IPS-NIHi7 (cell line): ENCODE data around the gene SNX13.

Experiments used
- DNase-seq: peaks from one replicate; pipeline ENCODE4 v3.0.0; 2012; ENCODE audit warnings: mixed read lengths; ENCODE audit errors: extremely low spot score

SNX13 gene

DNA sequence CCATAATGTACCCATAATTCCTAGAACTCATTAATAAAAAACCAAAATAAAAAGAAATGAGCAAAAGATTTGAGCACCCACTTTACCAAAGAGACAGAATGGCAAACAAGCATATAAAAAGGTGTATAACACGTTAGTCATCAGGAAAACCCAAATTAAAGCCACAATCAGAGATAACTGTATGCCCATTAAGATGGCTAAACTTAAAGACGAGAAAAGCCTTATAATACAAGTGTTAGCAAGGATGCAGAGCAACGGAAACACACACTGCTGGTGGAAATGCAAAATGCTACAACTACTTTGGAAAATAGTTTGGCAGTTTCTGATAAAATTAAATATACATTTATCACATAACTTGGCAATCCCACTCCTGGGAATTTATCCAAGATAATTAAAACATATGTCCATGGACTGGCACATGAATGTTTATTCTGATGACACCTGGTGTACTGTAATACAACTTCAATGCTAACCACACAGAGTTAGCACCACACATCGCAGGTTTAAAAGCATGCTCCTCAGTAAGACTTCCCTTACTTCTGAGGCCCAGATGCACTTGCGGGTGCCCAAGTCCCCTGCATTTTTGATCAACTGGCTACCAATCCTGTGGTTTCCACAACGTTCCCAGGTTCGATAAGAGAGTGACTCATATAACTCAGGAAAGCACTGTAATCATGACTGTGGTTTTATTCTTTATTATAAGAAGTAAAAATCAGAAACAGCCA lies 158.6 kb downstream of the SNX13 start:
- DNase-seq, result no peak

DNA sequence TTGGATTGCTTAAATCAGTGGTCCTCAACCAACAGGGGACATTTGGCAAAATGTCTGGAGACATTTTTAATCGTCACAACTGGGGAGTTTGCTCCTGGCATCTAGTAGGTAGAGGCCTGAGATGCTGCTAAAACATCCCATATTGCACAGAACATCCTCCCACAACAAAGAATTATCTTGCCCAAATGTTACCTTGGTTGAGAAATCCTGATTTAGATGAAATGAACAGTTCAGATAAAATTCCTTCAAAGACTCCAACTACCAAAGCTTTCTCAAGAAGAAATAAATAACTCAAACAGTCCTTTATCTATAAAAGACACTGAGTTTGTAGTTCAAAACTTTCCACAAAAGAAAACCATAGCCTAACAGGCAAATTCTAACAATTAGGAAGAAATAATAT lies 160.9 kb downstream of the SNX13 start:
- no peak for DNase-seq

DNA sequence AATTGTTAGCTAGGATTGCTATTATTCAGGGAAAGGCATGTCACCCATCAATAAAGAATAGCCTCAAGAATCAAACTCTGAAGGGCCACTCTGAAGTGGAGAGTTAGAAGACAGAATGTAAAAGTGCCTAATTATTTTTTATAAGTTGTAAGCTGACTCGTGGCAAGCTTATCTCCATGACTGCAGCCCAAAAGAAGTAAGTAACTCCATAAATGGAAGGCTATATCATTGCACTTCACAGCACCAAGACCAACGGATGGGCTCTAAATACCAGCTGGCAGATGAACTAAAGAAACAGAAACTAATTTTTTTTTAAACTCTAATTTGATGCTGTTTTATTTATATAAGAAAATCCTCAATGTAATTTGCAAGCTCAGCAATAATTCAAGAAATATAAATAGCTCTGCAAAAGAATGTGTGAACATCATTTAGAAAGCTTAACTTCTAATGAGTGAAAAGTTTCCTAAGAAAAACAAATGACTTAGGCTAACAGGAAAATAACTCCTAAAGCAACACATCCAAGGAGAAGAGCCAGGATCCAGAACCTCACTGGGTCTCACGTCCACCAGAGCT lies 165.5 kb downstream of the SNX13 start:
- DNase-seq, result no peak

DNA sequence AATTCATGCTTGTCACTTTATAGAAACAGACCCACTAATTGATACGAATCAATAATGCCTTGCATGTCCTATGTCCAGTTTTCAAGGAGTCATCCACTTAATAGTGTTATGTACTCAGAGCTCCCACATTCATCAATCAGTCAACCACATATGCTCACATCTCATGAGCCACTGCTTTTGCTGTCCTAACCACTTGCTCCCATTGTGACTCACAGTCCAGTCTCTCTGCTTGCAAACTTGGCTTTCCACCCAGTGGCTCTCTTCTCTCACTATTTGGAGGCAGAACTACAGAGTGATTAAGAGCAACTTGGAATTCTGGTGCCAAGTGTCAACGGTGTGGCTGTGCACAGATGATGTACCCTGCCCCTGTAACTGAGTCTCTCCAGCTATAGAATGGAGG lies 166.0 kb downstream of the SNX13 start:
- DNase-seq, result no peak

DNA sequence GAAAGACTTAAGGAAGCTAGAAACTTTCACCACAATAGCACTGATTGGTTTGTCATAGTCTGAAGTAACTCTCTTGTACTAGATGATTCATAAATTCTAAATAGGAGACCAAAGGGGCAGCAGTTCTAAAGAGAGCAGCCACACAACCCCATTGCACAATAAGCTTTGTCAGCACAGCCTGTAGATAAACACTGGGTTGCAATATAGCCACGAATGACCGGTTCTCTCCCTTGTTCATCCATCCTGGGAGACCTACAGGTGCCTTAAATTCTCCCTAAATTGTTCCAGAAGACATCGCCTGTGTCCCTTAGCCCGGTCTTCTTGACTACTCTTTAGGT lies 167.0 kb downstream of the SNX13 start:
- no peak for DNase-seq

DNA sequence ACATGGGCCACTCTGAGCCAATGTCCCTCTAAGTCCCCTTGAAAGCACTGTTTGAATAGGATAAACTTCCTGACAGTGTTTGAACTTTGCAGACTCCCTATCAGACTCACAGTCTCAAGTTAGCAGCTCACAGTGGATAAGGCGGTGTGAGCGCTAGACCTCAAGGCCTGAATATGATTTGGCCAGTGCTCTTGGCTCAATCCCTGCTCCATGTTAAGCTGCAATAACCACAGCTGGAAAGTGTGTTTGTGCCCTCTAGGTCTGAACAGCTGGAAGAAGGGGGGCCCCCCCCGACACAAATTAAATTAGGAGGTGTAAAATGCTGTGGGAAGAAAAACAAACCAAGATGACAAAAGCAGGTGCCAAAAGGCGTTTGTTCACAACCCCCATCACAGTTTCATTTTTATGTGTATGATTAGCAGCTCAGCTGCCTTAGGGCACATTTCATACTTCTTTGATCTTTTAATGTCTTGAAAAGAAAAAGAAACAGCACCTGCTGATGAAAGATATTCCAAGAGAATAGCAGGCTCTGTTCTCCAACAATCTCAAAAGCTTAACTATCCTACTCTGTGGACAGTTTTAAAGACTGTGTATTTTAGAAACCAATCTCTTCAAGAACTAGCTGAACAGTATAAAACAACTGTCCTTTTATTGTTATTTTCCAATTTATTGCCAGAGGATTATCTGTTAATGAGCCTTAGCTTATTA lies 167.6 kb downstream of the SNX13 start:
- peak; percentile 26 for DNase-seq

DNA sequence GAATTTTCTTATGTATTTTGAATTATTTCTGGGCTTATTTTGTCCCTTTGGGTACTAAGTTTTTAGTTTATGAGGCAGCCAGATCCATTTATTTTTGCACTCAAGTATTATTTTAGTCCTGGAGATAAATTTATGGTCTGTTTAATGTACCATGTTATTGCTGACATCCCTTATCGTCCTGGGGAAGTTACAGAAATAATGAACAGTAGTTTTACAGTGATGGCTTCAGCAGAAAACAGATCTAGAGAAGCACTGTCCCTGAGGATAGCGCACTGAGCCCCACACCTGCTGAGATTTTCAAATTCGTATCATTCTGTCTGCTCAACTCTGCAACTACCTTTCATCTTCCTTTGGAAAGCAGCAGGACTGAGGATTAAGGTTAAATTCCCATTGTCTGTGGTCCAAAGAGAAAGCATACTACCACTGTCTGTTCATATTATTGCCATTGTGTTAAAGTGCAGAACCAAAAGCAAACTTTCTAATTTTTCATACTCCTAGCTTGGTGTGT lies 168.3 kb downstream of the SNX13 start:
- DNase-seq, result no peak

DNA sequence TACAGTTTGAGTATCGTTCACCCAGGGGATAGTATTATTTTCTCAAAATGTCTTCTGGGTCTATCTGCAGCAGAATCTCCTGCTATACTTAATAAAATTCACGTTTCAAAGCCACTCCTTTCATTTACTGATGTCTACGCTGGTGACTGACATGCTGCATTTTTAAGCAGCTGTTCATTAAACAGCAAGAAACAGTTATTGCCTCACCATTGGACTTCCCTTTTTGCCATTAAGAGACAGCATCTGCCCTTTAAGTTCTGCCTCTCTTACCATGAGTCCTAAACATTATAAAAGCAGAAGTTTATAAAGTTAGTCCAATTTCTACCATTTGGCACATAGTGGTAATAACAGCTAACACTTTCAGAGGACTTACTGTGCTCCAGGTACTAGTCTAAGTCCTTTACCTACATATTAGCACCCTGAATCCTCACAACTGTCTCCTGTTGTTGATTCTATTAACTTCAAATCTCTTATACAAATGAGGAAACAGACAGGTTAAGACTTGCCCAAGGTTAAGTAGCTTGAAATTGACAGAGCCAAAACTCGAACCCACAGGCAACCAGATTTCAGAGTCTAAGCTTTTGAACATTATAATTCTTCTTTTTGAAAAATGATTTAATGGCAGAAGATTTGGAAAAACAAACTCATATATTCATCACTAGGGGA lies 169.5 kb downstream of the SNX13 start:
- DNase-seq, result no peak

DNA sequence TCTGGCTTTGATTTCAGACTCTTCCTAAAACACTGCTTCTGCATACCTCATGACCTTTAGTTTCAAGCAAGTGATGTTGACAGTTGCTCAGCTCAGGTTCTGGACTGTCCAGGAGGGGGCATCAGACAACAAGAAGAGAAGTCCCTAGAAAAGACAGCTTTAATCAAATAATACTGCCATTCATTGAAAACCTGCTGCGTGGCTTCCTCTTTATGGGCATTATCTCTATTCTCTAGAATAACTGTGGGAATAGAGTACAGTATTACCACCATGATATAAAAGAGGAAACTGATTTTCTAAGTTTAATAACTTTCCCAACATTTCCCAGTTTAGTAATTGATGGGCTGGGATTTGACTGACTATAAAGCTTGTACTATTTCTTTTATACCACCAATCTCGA lies 170.4 kb downstream of the SNX13 start:
- DNase-seq, result peak; percentile 58

DNA sequence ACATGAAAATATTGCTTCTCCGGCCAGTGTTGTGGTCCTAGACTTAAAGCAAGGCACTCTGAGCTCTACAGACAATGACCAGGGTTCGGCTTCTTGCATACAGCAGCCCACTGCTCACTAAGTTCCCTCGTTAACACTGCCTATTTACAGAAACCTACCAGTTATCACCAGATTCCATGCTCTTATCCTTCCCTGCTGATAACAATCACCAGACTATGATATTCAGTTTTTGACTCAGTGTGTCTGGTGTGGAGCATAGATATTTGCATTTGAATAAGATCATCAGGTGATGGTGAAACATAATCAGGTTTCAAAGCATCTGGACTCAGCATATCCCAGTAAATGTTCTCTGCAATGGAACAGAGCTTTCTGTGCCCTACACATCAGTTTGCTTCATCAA lies 182.3 kb downstream of the SNX13 start:
- no peak for DNase-seq

DNA sequence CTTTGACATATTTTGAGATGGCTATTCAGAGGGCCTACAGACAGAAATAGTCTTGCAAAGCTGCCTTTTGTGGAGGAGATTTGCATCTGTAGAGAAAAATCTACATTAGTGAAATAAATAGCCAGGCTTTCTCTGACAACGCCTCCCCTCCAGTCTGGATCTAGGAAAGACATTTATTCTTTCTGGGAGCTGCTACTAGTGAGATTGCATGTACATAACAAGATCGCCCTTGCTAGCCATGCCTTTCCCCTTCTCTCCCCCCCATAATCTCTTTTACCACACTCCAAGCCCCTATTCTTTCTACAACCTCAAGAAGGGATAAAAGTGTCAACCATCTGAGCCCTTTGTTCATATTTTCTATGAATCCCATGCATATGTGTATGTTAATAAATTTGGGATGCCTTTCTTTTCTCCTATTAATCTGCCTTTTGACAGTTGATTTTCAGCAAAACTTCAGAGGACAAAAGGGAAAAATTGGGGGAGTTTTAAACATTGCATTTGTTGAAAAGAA lies 194.2 kb downstream of the SNX13 start:
- DNase-seq, result no peak

DNA sequence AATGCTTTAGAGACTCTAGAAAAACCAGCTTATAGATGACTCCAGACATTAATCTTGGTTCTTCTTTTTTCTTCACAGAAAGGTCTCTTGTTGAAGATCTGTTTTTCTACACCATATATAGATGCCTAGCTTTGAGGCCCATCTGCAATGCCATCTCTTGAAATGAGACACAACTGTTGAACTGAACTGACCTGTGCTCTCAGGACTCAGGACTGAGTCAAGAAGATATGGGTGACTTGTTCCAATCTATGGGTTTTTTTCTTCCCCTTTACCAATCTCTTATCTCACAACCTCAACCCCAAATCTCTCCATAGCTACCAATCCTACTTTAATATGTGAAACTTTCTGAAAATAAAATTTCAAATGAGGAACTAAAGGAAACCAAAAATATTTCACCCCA lies 194.7 kb downstream of the SNX13 start:
- DNase-seq, result no peak

DNA sequence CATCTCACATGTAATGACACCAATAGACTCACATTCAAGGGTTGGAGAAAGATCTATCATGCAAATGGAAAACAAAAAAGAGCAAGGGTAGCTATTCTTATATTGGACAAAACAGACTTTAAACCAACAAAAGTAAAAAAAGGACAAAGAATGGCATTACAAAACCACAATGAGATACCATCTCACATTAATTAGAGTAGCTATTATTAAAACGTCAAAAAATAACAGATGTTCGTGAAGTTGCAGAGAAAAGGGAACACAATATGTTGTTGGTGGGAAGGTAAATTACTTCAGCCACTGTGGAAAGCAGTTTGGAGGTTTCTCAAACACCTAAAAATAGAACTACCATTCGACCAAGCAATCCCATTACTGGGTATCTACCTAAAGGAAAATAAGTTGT lies 197.0 kb downstream of the SNX13 start:
- DNase-seq, result no peak

DNA sequence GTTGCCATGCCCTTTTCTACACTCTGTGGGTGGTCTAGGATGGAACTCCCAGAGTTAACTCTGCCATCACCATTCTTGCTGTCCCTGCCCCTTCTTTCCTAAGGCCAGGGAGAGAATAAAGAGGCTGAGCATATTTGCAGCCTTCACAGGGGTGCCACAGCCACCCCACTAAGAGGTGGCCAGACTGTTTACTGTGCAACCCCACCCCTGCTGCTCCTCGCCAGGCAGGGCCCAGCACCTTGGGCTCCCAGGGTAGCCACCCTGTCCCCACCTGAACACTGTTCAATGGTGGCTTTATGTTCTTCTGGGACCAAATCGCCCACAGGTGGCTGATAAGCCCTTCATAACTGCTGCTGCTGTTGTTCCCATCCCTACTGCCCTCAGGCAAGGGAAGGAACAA lies 198.9 kb downstream of the SNX13 start:
- no peak for DNase-seq
